Mucosa of descending colon (tissue), 3 donors: ENCODE data around the gene ATP9B. TPM values are rescaled to one million over a fixed set of nuclear protein-coding genes. Genes with fewer than 3 reads are reported as not detected.

ENCODE experiments used
- ATAC-seq: fragments of 200-7000 bp; cut with Tn5 transposase; one replicate; pipeline ENCODE4 v1.9.1; 2020; ENCODE audit warnings: mild to moderate bottlenecking, moderate library complexity
- DNase-seq, 3 donors: peaks; one replicate each; pipeline ENCODE4 v3.0.0-alpha.2; 2020
- H3K36me3 ChIP-seq: fragments of 200-600 bp; one replicate; pipeline ENCODE4 v1.8.0; 2021; ENCODE audit warnings: low read depth, mild to moderate bottlenecking
- H3K4me1 ChIP-seq: fragments of 200-600 bp; one replicate; pipeline ENCODE4 v1.8.0; 2021; ENCODE audit warnings: low read depth, mild to moderate bottlenecking
- H3K4me3 ChIP-seq: fragments of 200-600 bp; one replicate; pipeline ENCODE4 v1.8.0; 2021; ENCODE audit warnings: mild to moderate bottlenecking
- H3K9me3 ChIP-seq: fragments of 200-600 bp; one replicate; pipeline ENCODE4 v1.8.0; 2021; ENCODE audit warnings: mild to moderate bottlenecking
- intact Hi-C, 2 donors: fragments of 100-400 bp; cut with DNase I in 1 of 2; cut with micrococcal nuclease in 1 of 2; formaldehyde crosslinking; loops; one replicate each; pipeline versions ENCODE4 v1.11.0 to v1.11.1; 2022; cut with DNase I, micrococcal nuclease
- total RNA-seq, 3 donors: library from RNA; stranded (reverse); fragmentation: NEBNext Ultra II Directional in 2 of 3; extraction: Animal tissue kit (Norgen Biotek cat#: 25700) in 2 of 3; gene quantifications; one replicate each; pipeline versions ENCODE4 v1.2.1 to v1.2.4, GENCODE V29; 2021 to 2023
- TF ChIP-seq, protein P1 (sequence below): fragments of 200-600 bp; IDR thresholded peaks from one replicate; pipeline ENCODE4 v1.8.0; 2022; ENCODE audit warnings: antibody characterized with exemption, mild to moderate bottlenecking
- donor health status: DM: no; HTN: no; CAD: no; lungs with moderate emphysema.
- donor health status: DM: no; HTN: no; CAD: no.
- donor health status: DM: no; HTN: yes; CAD: no.

Gene ATP9B
- total RNA-seq, 3 donors from 2014 or later = 25.8 to 37.1 (median 34.1) TPM

GRCh38 chr18:79379251-79379905, 310.2 kb downstream of the ATP9B start:
- DNase-seq (no peak), ATAC-seq (no peak)
- Histone ChIP-seq H3K4me1 (no peaks in the 10 kb centered on the region), H3K9me3 (no peaks in the 10 kb centered on the region), H3K4me3 (no peak overlapping the region), H3K36me3 (no peaks in the 10 kb centered on the region)
- TF ChIP-seq, protein P1, sequence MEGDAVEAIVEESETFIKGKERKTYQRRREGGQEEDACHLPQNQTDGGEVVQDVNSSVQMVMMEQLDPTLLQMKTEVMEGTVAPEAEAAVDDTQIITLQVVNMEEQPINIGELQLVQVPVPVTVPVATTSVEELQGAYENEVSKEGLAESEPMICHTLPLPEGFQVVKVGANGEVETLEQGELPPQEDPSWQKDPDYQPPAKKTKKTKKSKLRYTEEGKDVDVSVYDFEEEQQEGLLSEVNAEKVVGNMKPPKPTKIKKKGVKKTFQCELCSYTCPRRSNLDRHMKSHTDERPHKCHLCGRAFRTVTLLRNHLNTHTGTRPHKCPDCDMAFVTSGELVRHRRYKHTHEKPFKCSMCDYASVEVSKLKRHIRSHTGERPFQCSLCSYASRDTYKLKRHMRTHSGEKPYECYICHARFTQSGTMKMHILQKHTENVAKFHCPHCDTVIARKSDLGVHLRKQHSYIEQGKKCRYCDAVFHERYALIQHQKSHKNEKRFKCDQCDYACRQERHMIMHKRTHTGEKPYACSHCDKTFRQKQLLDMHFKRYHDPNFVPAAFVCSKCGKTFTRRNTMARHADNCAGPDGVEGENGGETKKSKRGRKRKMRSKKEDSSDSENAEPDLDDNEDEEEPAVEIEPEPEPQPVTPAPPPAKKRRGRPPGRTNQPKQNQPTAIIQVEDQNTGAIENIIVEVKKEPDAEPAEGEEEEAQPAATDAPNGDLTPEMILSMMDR = no peak
- intact Hi-C loops = loop anchor here (5.0 kb wide), 2 partner anchors 148 to 263 kb away; no protein-coding TSS in a partner anchor

- Histone ChIP-seq H3K4me1 (no peaks in the 10 kb centered on the region), H3K9me3 (no peaks in the 10 kb centered on the region), H3K36me3 (no peaks in the 10 kb centered on the region), H3K4me3 (no peak overlapping the region)
- ATAC-seq (peak; percentile 1), DNase-seq (no peak)
- intact Hi-C loops = loop anchor here (5.0 kb wide), 2 partner anchors 147 to 262 kb away; no protein-coding TSS in a partner anchor
- TF ChIP-seq, protein P1 = no peak
These were observed 311.0 kb downstream of the ATP9B start for GRCh38 chr18:79379931-79380815.

DNA sequence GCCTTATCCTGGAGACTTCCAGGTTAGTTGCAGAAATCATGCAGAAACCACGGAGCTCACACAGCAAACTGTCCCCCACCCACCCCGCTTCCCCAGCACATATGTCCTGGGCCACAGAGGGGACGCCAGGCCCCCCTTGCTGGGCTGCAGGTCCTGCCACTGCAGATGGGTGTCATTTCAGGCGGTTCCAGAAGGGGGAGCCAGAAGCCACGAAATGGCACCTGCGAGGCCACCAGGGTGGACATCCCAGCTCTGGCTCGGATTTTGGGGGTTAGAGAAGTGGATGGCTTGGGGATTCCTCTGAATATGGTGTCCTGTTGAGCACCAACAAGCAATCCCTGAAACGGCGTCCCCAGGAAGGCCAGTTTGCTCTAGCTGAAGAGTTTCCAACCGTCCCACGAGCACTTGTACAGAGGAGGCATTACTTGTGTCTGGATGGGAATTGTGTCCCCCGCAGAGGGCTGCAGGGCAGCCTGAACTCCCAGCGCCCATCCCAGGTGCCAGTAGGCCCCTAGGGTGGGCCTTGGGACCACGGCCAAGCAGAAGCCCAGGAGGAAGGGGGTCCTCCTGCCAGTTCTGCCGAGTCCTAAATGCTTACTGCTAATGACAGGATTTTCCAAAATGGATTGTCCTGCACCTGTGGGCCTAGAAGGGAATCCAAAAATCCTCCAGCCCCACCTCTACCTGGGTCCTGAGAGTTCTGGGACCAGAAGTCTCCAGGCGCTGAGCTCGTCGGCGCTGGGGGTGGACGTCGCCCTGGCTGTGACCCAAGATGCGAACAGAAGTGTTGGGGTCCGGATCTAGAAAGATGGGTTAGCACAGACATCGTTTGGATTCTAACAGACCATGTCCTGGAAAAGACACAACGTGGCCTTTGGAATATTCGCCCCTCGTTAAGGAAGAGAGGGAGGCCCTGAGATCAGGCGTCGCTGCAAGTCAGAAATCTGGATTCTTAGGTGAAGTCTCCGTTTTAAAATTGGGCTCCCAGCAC, 311.9 kb downstream of the ATP9B start:
- no peaks in the 10 kb centered on the region for H3K4me1 ChIP-seq
- H3K9me3 ChIP-seq = no peaks in the 10 kb centered on the region
- intact Hi-C loops = loop anchor here (5.0 kb wide), 2 partner anchors 146 to 261 kb away; no protein-coding TSS in a partner anchor
- TF ChIP-seq, protein P1 = peak; percentile 62
- H3K4me3 ChIP-seq = no peak overlapping the region
- ATAC-seq = peak; percentile 59
- peak in 2 of 3 donors; percentile 77 to 82 for DNase-seq
- no peaks in the 10 kb centered on the region for H3K36me3 ChIP-seq

DNA sequence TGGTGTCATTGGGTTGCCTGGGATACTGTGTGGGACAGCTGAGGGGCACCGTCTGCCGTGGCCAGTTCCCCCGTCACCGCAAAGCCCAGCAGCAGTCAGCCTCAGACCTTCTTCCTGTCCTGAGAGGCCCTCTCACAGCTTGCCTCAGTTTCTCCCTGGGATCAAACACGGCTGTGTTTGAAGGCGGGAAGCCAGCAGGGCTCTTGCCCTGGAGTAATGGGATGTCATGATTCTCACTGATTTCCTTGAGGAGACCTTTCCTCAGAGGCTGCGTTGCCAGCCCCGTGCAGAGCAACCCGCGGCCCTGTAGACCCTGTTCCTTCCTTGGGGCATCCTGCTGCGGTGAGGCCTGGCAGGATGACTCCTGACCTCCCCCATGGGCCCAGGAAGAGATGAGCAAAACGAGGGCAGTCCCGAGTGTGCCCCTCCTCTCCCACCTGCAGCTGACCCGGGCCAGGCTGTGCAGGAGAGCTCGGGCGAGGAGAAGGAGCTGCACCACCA, 312.7 kb downstream of the ATP9B start:
- no peak for DNase-seq
- Histone ChIP-seq H3K36me3 (no peaks in the 10 kb centered on the region), H3K4me3 (no peak overlapping the region), H3K4me1 (no peaks in the 10 kb centered on the region), H3K9me3 (no peaks in the 10 kb centered on the region)
- ATAC-seq = no peak
- TF ChIP-seq, protein P1 = no peak
- intact Hi-C loops = loop anchor here (5.0 kb wide), 2 partner anchors 145 to 260 kb away; no protein-coding TSS in a partner anchor
